H1 (cell line): ENCODE data around the gene BABAM2. TPM values are rescaled to one million over a fixed set of nuclear protein-coding genes. Genes with fewer than 3 reads are reported as not detected.

ENCODE experiments used
- CTCF ChIA-PET: fragments of 300-600 bp; sonication (Branson Sonifier 250); formaldehyde crosslinking; loops from one replicate; lab custom pipeline; 2021; ENCODE audit not compliant: partially characterized antibody; lab: Charles Lee
- POLR2A ChIA-PET: fragments of 300-600 bp; sonication (Branson Sonifier 250); formaldehyde crosslinking; loops from one replicate; lab custom pipeline; 2021; ENCODE audit warnings: inconsistent platforms; ENCODE audit not compliant: partially characterized antibody; lab: Charles Lee
- DNase-seq, 2 experiments: peaks; one replicate each; pipeline versions ENCODE4 v3.0.0 to v3.0.0-alpha.2; 2010 to 2022; ENCODE audit warnings: low spot score in 2 of 2, low read depth in 1 of 2, mixed read lengths in 1 of 2
- FAIRE-seq: peaks from 2 replicates; lab custom pipeline; 2011; peaks lifted over from hg19 to GRCh38; lab: Jason Lieb, UNC
- H2AFZ ChIP-seq: 2 replicates; pipeline ENCODE4 v1.8.1; 2012; ENCODE audit warnings: low read length, inconsistent platforms
- H2AK5ac ChIP-seq: 2 replicates; pipeline ENCODE4 v1.6.1; 2013; ENCODE audit warnings: low read depth, low read length
- H2BK120ac ChIP-seq: replicated peaks from 2 replicates; pipeline ENCODE3; 2013; ENCODE audit warnings: low read depth, low read length, inconsistent platforms
- H2BK12ac ChIP-seq: 2 replicates; pipeline ENCODE4 v1.6.1; 2013; ENCODE audit warnings: low read depth, low read length
- H2BK15ac ChIP-seq: 2 replicates; pipeline ENCODE4 v1.6.1; 2013; ENCODE audit warnings: low read length
- H2BK20ac ChIP-seq: 2 replicates; pipeline ENCODE4 v1.6.1; 2013; ENCODE audit warnings: low read length
- H2BK5ac ChIP-seq: 2 replicates; pipeline ENCODE4 v1.6.1; 2013; ENCODE audit warnings: low read depth, low read length
- H3K14ac ChIP-seq: 2 replicates; pipeline ENCODE4 v1.6.1; 2013; ENCODE audit warnings: inconsistent platforms; ENCODE audit not compliant: insufficient read length
- H3K18ac ChIP-seq: 2 replicates; pipeline ENCODE4 v1.6.1; 2013; ENCODE audit warnings: low read length; ENCODE audit errors: extremely low read depth
- H3K23ac ChIP-seq: 2 replicates; pipeline ENCODE4 v1.6.1; 2013; ENCODE audit warnings: inconsistent platforms; ENCODE audit not compliant: insufficient read length
- H3K23me2 ChIP-seq: 2 replicates; pipeline ENCODE4 v1.6.1; 2013; ENCODE audit warnings: low read depth, low read length
- H3K27ac ChIP-seq: 2 replicates; pipeline ENCODE4 v1.6.1; 2011; ENCODE audit warnings: low read depth, low read length, inconsistent platforms
- H3K27me3 ChIP-seq, 4 experiments: replicated peaks in 1 of 4; 1 replicate in 1 of 4; 2 replicates in 3 of 4; pipeline versions ENCODE4 v1.6.1 to v1.8.1; 2011 to 2013; ENCODE audit warnings: low read length in 3 of 4, mild to moderate bottlenecking in 3 of 4, inconsistent platforms in 2 of 4, mixed read lengths in 2 of 4, moderate library complexity in 1 of 4; ENCODE audit not compliant: control insufficient read depth in 3 of 4, insufficient read depth in 3 of 4; ENCODE audit errors: extremely low read depth in 1 of 4
- H3K36me3 ChIP-seq, 4 experiments: 2 replicates each; pipeline versions ENCODE4 v1.6.1 to v1.8.1; 2011 to 2013; ENCODE audit warnings: mild to moderate bottlenecking in 4 of 4, low read length in 3 of 4, moderate library complexity in 2 of 4, control low read depth in 1 of 4, inconsistent platforms in 1 of 4; ENCODE audit not compliant: insufficient read depth in 4 of 4, control insufficient read depth in 2 of 4
- H3K4ac ChIP-seq: replicated peaks from 2 replicates; pipeline ENCODE3; 2013; ENCODE audit warnings: low read length, low read depth, mixed read lengths, inconsistent platforms; ENCODE audit not compliant: insufficient read length
- H3K4me1 ChIP-seq, 4 experiments: replicated peaks in 1 of 4; 1 replicate in 1 of 4; 2 replicates in 3 of 4; pipeline versions ENCODE4 v1.6.1 to v1.8.1; 2011 to 2013; ENCODE audit warnings: low read length in 3 of 4, inconsistent platforms in 2 of 4, mixed read lengths in 1 of 4; ENCODE audit not compliant: insufficient read depth in 4 of 4, control insufficient read depth in 3 of 4
- H3K4me2 ChIP-seq, 2 experiments: 2 replicates each; pipeline versions ENCODE4 v1.6.1 to v1.8.1; 2011 to 2013; ENCODE audit warnings: low read depth in 2 of 2, low read length in 2 of 2, control low read depth in 1 of 2, inconsistent platforms in 1 of 2, mild to moderate bottlenecking in 1 of 2; ENCODE audit not compliant: insufficient read depth in 1 of 2
- H3K4me3 ChIP-seq, 4 experiments: fragments of 200-600, 300-600 bp in 1 of 4; sonication (generic), shearing (Covaris generic), sonication (Bioruptor Twin) in 1 of 4; 2 replicates each; pipeline versions ENCODE4 v1.5.1 to v1.8.1; 2011 to 2016; ENCODE audit warnings: low read length in 4 of 4, low read depth in 3 of 4, control low read depth in 2 of 4, inconsistent platforms in 2 of 4, mild to moderate bottlenecking in 2 of 4, mixed read lengths in 1 of 4, moderate library complexity in 1 of 4; ENCODE audit not compliant: insufficient read depth in 2 of 4; ENCODE audit errors: extremely low read depth in 1 of 4
- H3K56ac ChIP-seq: replicated peaks from 2 replicates; pipeline ENCODE3; 2013; ENCODE audit warnings: low read depth, mild to moderate bottlenecking, mixed read lengths, low read length, inconsistent platforms; ENCODE audit not compliant: insufficient read length
- H3K79me1 ChIP-seq: 2 replicates; pipeline ENCODE4 v1.6.1; 2013; ENCODE audit warnings: low read depth, low read length, control low read depth
- H3K79me2 ChIP-seq, 2 experiments: 2 replicates each; pipeline versions ENCODE4 v1.6.1 to v1.8.1; 2012 to 2013; ENCODE audit warnings: low read length in 2 of 2, mild to moderate bottlenecking in 2 of 2, inconsistent platforms in 1 of 2; ENCODE audit not compliant: insufficient read depth in 2 of 2, control insufficient read depth in 1 of 2
- H3K9ac ChIP-seq, 4 experiments: replicated peaks in 1 of 4; 1 replicate in 1 of 4; 2 replicates in 3 of 4; pipeline versions ENCODE4 v1.6.1 to v1.8.1; 2011 to 2013; ENCODE audit warnings: low read depth in 3 of 4, low read length in 3 of 4, control low read depth in 2 of 4, mild to moderate bottlenecking in 2 of 4, moderate library complexity in 2 of 4, inconsistent platforms in 1 of 4; ENCODE audit errors: extremely low read depth in 1 of 4
- H3K9me3 ChIP-seq, 2 experiments: 2 replicates each; pipeline versions ENCODE4 v1.6.1 to v1.8.1; 2012 to 2013; ENCODE audit warnings: mild to moderate bottlenecking in 2 of 2, moderate library complexity in 2 of 2, control low read depth in 1 of 2, inconsistent platforms in 1 of 2, low read depth in 1 of 2, low read length in 1 of 2, mixed read lengths in 1 of 2; ENCODE audit not compliant: insufficient read depth in 2 of 2
- H4K20me1 ChIP-seq, 2 experiments: replicated peaks in 1 of 2; 2 replicates each; pipeline versions ENCODE3 to v1.8.1; 2011 to 2013; ENCODE audit warnings: inconsistent platforms in 2 of 2, low read length in 2 of 2, mild to moderate bottlenecking in 1 of 2; ENCODE audit not compliant: insufficient read depth in 2 of 2, control insufficient read depth in 1 of 2
- H4K5ac ChIP-seq: 2 replicates; pipeline ENCODE4 v1.6.1; 2013; ENCODE audit warnings: low read length, low read depth, mixed read lengths, inconsistent platforms; ENCODE audit not compliant: insufficient read length
- H4K8ac ChIP-seq: 2 replicates; pipeline ENCODE4 v1.8.0; 2013; ENCODE audit warnings: mild to moderate bottlenecking, moderate library complexity, low read length, inconsistent platforms; ENCODE audit not compliant: insufficient read depth; ENCODE audit errors: extremely low read depth
- H4K91ac ChIP-seq: replicated peaks from 2 replicates; pipeline ENCODE3; 2013; ENCODE audit warnings: low read length, mixed read lengths, inconsistent platforms; ENCODE audit not compliant: insufficient read length
- E2F6 ChIP-seq: IDR thresholded peaks from 2 replicates; pipeline ENCODE4 v1.6.1; 2012; ENCODE audit warnings: inconsistent platforms
- HDAC2 ChIP-seq, 2 experiments: fragments of 300-600 bp in 1 of 2; sonication (generic) in 1 of 2; IDR thresholded peaks; 2 replicates each; pipeline ENCODE4 v1.6.1; 2011 to 2012; ENCODE audit warnings: low read depth in 2 of 2, low read length in 2 of 2, mild to moderate bottlenecking in 2 of 2, moderate library complexity in 2 of 2, borderline replicate concordance in 1 of 2, inconsistent platforms in 1 of 2
- MAFK ChIP-seq: IDR thresholded peaks from 2 replicates; pipeline ENCODE4 v1.6.1; 2012; ENCODE audit warnings: low read depth, mild to moderate bottlenecking, improper control_type of control experiment, low read length
- MAX ChIP-seq: IDR thresholded peaks from 2 replicates; pipeline ENCODE4 v1.6.1; 2012; ENCODE audit warnings: inconsistent platforms
- RFX5 ChIP-seq: IDR thresholded peaks from 2 replicates; pipeline ENCODE4 v1.6.1; 2011; ENCODE audit warnings: low read depth, low read length, improper control_type of control experiment, borderline replicate concordance
- RNF2 ChIP-seq: fragments of 200-900, 300-1000 bp; sonication (generic); IDR thresholded peaks from 2 replicates; pipeline ENCODE4 v1.7.1; 2016; ENCODE audit warnings: borderline replicate concordance, low read depth, mild to moderate bottlenecking, antibody characterized with exemption, low read length; ENCODE audit not compliant: poor library complexity, severe bottlenecking; ENCODE audit errors: missing control alignments
- SP1 ChIP-seq: IDR thresholded peaks from 2 replicates; pipeline ENCODE4 v1.6.1; 2011; ENCODE audit warnings: low read depth, low read length
- TBP ChIP-seq: IDR thresholded peaks from 2 replicates; pipeline ENCODE4 v1.6.1; 2011; ENCODE audit warnings: low read depth, low read length, improper control_type of control experiment
- YY1 ChIP-seq: IDR thresholded peaks from 2 replicates; pipeline ENCODE4 v1.6.1; 2011; ENCODE audit warnings: low read depth, mild to moderate bottlenecking, low read length
- ZNF274 ChIP-seq: IDR thresholded peaks from 2 replicates; pipeline ENCODE4 v1.7.0; 2012; ENCODE audit warnings: low read length, borderline replicate concordance; ENCODE audit errors: extremely low read depth
- WGBS, 2 experiments: shearing (Covaris generic) in 1 of 2; methylation state at CpG; one replicate each; pipeline versions ENCODE4 v1.1.6 to v1.1.7; 2013 to 2015; ENCODE audit warnings: low lambda C conversion rate in 2 of 2, mixed read lengths in 2 of 2, inconsistent platforms in 1 of 2, low coverage in 1 of 2, missing lambda C conversion rate in 1 of 2; ENCODE audit not compliant: insufficient replicate concordance in 2 of 2, insufficient coverage in 1 of 2, insufficient read length in 1 of 2; ENCODE audit errors: extremely low coverage in 1 of 2, missing lambda C conversion rate in 1 of 2; 5-methylcytosine and 5-hydroxymethylcytosine counted together
- polyA plus RNA-seq, 7 experiments: library from polyadenylated mRNA; depleted of rRNA in 3 of 7; stranded (reverse) in 5 of 7; unstranded in 2 of 7; fragments of >200 nt in 5 of 7; fragments of 200-250 nt in 2 of 7; gene quantifications; 1 replicate in 5 of 7; 2 replicates in 1 of 7; 4 replicates in 1 of 7; pipeline versions ENCODE4 v1.2.1 to v1.2.3, GENCODE V29; 2011 to 2013; ENCODE audit warnings: missing spikeins in 2 of 7, mixed read lengths in 2 of 7
- total RNA-seq: library from RNA; stranded (reverse); fragmentation: NEBNext Ultra II Directional; extraction: Animal tissue kit (Norgen Biotek cat#: 25700); gene quantifications from 2 replicates; pipeline ENCODE4 v1.2.1, GENCODE V29; 2021

The BABAM2 gene
- total and polyA plus RNA-seq, 2 of the 8 experiments (the other 6 are each of a cell fraction or from before 2014, with no cell fraction given) = 15.8 to 20.9 TPM

GRCh38 chr2:28325567-28326468 lies 435.3 kb downstream of the BABAM2 start:
- Histone ChIP-seq H3K36me3 (no peaks in the 10 kb centered on the region), H3K23ac (no peak overlapping the region), H2AK5ac (no peak overlapping the region; the same call in 1 of the 2 replicates), H3K4me3 (no peak overlapping the region), H2BK20ac (no peak overlapping the region), H3K56ac (no peak overlapping the region), H2BK120ac (no peak overlapping the region), H3K4me1 (peaks cover 10 to 32% (median 21%) of the 10 kb centered on the region in 4 experiments), H2AFZ (no peak overlapping the region), H3K27me3 (no peaks in the 10 kb centered on the region), H3K9me3 (no peaks in the 10 kb centered on the region), H3K79me2 (no peaks in the 10 kb centered on the region), H2BK5ac (no peak overlapping the region), H3K27ac (no peak overlapping the region), H3K4me2 (no peak overlapping the region; a peak in 1 of 4 replicates), H3K23me2 (no peaks in the 10 kb centered on the region), H3K79me1 (no peaks in the 10 kb centered on the region), H2BK15ac (no peak overlapping the region), H4K8ac (no peak overlapping the region; the same call in 1 of the 2 replicates), H3K4ac (no peak overlapping the region), H4K20me1 (no peaks in the 10 kb centered on the region), H4K5ac (no peak overlapping the region), H4K91ac (peak overlapping the region; percentile 25), H3K9ac (no peak overlapping the region), H3K14ac (no peak overlapping the region), H2BK12ac (no peak overlapping the region; the same call in 1 of the 2 replicates), H3K18ac (no peak overlapping the region)
- WGBS, 2 experiments = 93% methylated on average over 10 of the region's 10 CpGs; no CpG with 5 or more reads in 1 of the 2 experiments
- DNase-seq (no peak), FAIRE-seq (no peak)
- POLR2A ChIA-PET = interaction anchor here (1.2 kb wide), 1 partner anchor 67 kb away, joined by 3 read pairs; the partner anchor contains the start of gene FOSL2
- CTCF ChIA-PET = interaction anchor here (1.1 to 2.0 kb wide), 3 partner anchors 9 to 87 kb away, joined by 3 to 5 read pairs (median 3); no protein-coding TSS in a partner anchor
- no peak for TF ChIP-seq YY1
- no peak for TF ChIP-seq E2F6
- TF ChIP-seq ZNF274 = no peak
- TF ChIP-seq RFX5 = no peak
- no peak for TF ChIP-seq MAFK
- no peak for TF ChIP-seq TBP
- TF ChIP-seq MAX = no peak
- TF ChIP-seq RNF2 = no peak
- no peak for TF ChIP-seq HDAC2 (IDR thresholded peaks at IDR 0.05; ENCODE audit: borderline replicate concordance in 1 of 2, low read depth in 2 of 2, low read length in 2 of 2)
- TF ChIP-seq SP1 = no peak
